OCI-LY7 (cell line): Measurements from ENCODE around the gene CYB561. TPM values are rescaled to one million over a fixed set of nuclear protein-coding genes. Genes with fewer than 3 reads are reported as not detected.

Experiments
- BruUV-seq: library from RNA; stranded (reverse); fragments of 400-500 nt; replicated peaks from 2 replicates; lab custom pipeline; 2021; lab: Mats Ljungman, UMichigan
- CTCF ChIA-PET: fragments of 300-600 bp; sonication (Branson Sonifier 250); formaldehyde crosslinking; loops from one replicate; lab custom pipeline; 2022; ENCODE audit warnings: antibody characterized with exemption; ENCODE audit not compliant: unreplicated experiment; lab: Charles Lee
- POLR2A ChIA-PET: fragments of 300-600 bp; sonication (Branson Sonifier 250); formaldehyde crosslinking; loops from one replicate; lab custom pipeline; 2022; ENCODE audit warnings: antibody characterized with exemption; lab: Charles Lee
- DNase-seq: peaks from one replicate; pipeline ENCODE4 v3.0.0-alpha.2; 2015; ENCODE audit warnings: low spot score
- H2AFZ ChIP-seq: fragments of 200-600 bp; sonication (generic), shearing (Covaris generic); 2 replicates; pipeline ENCODE4 v1.6.1; 2014; ENCODE audit warnings: mild to moderate bottlenecking, antibody characterized with exemption, low read length, moderate library complexity
- H3K27ac ChIP-seq: fragments of 200-600 bp; sonication (generic); 2 replicates; pipeline ENCODE4 v1.5.1; 2014; ENCODE audit warnings: mixed run types, low read depth, mild to moderate bottlenecking, moderate library complexity, low read length, inconsistent platforms; ENCODE audit not compliant: poor library complexity, severe bottlenecking
- H3K36me3 ChIP-seq: fragments of 200-600 bp; sonication (generic); 2 replicates; pipeline ENCODE4 v1.6.1; 2014; ENCODE audit warnings: mild to moderate bottlenecking, antibody characterized with exemption, low read length, moderate library complexity, mixed read lengths; ENCODE audit not compliant: insufficient read depth
- H3K4me1 ChIP-seq: fragments of 200-600 bp; sonication (generic); 2 replicates; pipeline ENCODE4 v1.5.1; 2014; ENCODE audit warnings: mild to moderate bottlenecking, low read length; ENCODE audit not compliant: insufficient read depth, poor library complexity, severe bottlenecking
- H3K4me2 ChIP-seq: fragments of 200-600 bp; sonication (generic); 2 replicates; pipeline ENCODE4 v1.6.1; 2014; ENCODE audit warnings: mild to moderate bottlenecking, low read length
- H3K4me3 ChIP-seq: fragments of 200-600 bp; sonication (generic); 2 replicates; pipeline ENCODE4 v1.5.1; 2014; ENCODE audit warnings: mild to moderate bottlenecking, low read depth, low read length; ENCODE audit not compliant: poor library complexity, severe bottlenecking
- H3K79me2 ChIP-seq: fragments of 200-600 bp; sonication (generic); 2 replicates; pipeline ENCODE4 v1.6.1; 2016; ENCODE audit warnings: low read depth, mild to moderate bottlenecking, low read length, moderate library complexity, mixed read lengths; ENCODE audit not compliant: insufficient read depth
- H3K9me2 ChIP-seq: fragments of 200-600 bp; sonication (generic); 2 replicates; pipeline ENCODE4 v1.6.1; 2016; ENCODE audit warnings: mild to moderate bottlenecking, low read length, mixed read lengths; ENCODE audit not compliant: insufficient read depth
- H3K9me3 ChIP-seq: fragments of 200-600 bp; sonication (generic); 2 replicates; pipeline ENCODE4 v1.6.1; 2014; ENCODE audit warnings: mild to moderate bottlenecking, mixed run types, low read length, mixed read lengths
- H4K20me1 ChIP-seq: fragments of 200-600 bp; sonication (generic); 2 replicates; pipeline ENCODE4 v1.6.1; 2014; ENCODE audit warnings: mild to moderate bottlenecking, antibody characterized with exemption, low read length, moderate library complexity, mixed read lengths; ENCODE audit not compliant: insufficient read depth
- CTCF ChIP-seq: fragments of 200-600 bp; sonication (generic); conservative IDR thresholded peaks from 2 replicates; pipeline ENCODE4 v1.5.1; 2014; ENCODE audit warnings: mild to moderate bottlenecking, antibody characterized with exemption, low read length, moderate library complexity, mixed read lengths
- EZH2phosphoT487 ChIP-seq: fragments of 200-600 bp; sonication (generic); IDR thresholded peaks from 2 replicates; pipeline ENCODE4 v1.6.1; 2018; ENCODE audit warnings: low read depth, borderline replicate concordance, mild to moderate bottlenecking, mixed run types, antibody characterized with exemption, low read length, moderate library complexity, mixed read lengths
- intact Hi-C: fragments of 100-400 bp; cut with micrococcal nuclease; formaldehyde crosslinking; loops from one replicate; pipeline ENCODE4 v1.10.0; 2022; ENCODE audit not compliant: unreplicated experiment
- total RNA-seq, 2 experiments: library from RNA; depleted of rRNA in 1 of 2; stranded (reverse); fragments of >200 nt in 1 of 2; shearing (Covaris generic) in 1 of 2; gene quantifications; 2 replicates each; pipeline ENCODE4 v1.2.3, GENCODE V29; 2014 to 2022

The CYB561 gene
- total RNA-seq, 2 experiments from 2014 or later: not detected

- no peak overlapping the region for H3K27ac ChIP-seq
- DNase-seq: no peak
- H3K4me3 ChIP-seq: no peak overlapping the region
- POLR2A ChIA-PET: no interaction called here
- CTCF ChIA-PET: no interaction called here
- H4K20me1 ChIP-seq: no peaks in the 10 kb centered on the region
- peaks cover 16% of the 10 kb centered on the region for H3K4me1 ChIP-seq
- BruUV-seq: no TSS peak
- H3K79me2 ChIP-seq: no peaks in the 10 kb centered on the region
- no peaks in the 10 kb centered on the region for H3K9me2 ChIP-seq
- H3K9me3 ChIP-seq: no peaks in the 10 kb centered on the region
- TF ChIP-seq EZH2phosphoT487 (no peak), CTCF (no peak)
- H2AFZ ChIP-seq: no peak overlapping the region
- intact Hi-C loops: no loop called here
- H3K36me3 ChIP-seq: no peaks in the 10 kb centered on the region
- no peak overlapping the region for H3K4me2 ChIP-seq
These were observed 37.8 kb upstream of the CYB561 start for GRCh38 chr17:63483655-63484575.

- CTCF ChIA-PET: no interaction called here
- Histone ChIP-seq H3K4me2 (no peak overlapping the region), H3K9me3 (no peaks in the 10 kb centered on the region), H3K4me1 (peaks cover 16% of the 10 kb centered on the region), H3K36me3 (no peaks in the 10 kb centered on the region), H2AFZ (no peak overlapping the region), H3K4me3 (no peak overlapping the region), H4K20me1 (no peaks in the 10 kb centered on the region), H3K9me2 (no peaks in the 10 kb centered on the region), H3K27ac (no peak overlapping the region), H3K79me2 (no peaks in the 10 kb centered on the region)
- no peak for DNase-seq
- TF ChIP-seq EZH2phosphoT487 (no peak), CTCF (no peak)
- intact Hi-C loops: no loop called here
- POLR2A ChIA-PET: no interaction called here
- no TSS peak for BruUV-seq
These were observed 36.9 kb upstream of the CYB561 start for GRCh38 chr17:63483038-63483437.

- no peaks in the 10 kb centered on the region for H3K9me3 ChIP-seq
- H2AFZ ChIP-seq: no peak overlapping the region
- no peaks in the 10 kb centered on the region for H3K36me3 ChIP-seq
- H3K9me2 ChIP-seq: no peaks in the 10 kb centered on the region
- H3K4me1 ChIP-seq: peaks cover 16% of the 10 kb centered on the region
- no peaks in the 10 kb centered on the region for H4K20me1 ChIP-seq
- H3K79me2 ChIP-seq: no peaks in the 10 kb centered on the region
- no peak overlapping the region for H3K4me3 ChIP-seq
- ChIA-PET POLR2A (no interaction called here), CTCF (no interaction called here)
- no TSS peak for BruUV-seq
- TF ChIP-seq EZH2phosphoT487: no peak
- no peak for TF ChIP-seq CTCF
- intact Hi-C loops: no loop called here
- no peak overlapping the region for H3K4me2 ChIP-seq
- no peak for DNase-seq
- H3K27ac ChIP-seq: no peak overlapping the region
These were observed 36.4 kb upstream of the CYB561 start for GRCh38 chr17:63482509-63482908.
